GM19372 (cell line): ENCODE results near the gene TP53BP2.
"Not testable (repeated sequence)": the region's sequence is repeated elsewhere in the genome, so short reads cannot be mapped to it uniquely, and the experiment has no call there.

Source experiments
- ATAC-seq: cut with Tn5 transposase; IDR thresholded peaks from one replicate; pipeline ENCODE4 v1.9.1; 2021; ENCODE audit warnings: mild to moderate bottlenecking, low read depth, moderate library complexity; ENCODE audit not compliant: unreplicated experiment

TP53BP2 gene

DNA sequence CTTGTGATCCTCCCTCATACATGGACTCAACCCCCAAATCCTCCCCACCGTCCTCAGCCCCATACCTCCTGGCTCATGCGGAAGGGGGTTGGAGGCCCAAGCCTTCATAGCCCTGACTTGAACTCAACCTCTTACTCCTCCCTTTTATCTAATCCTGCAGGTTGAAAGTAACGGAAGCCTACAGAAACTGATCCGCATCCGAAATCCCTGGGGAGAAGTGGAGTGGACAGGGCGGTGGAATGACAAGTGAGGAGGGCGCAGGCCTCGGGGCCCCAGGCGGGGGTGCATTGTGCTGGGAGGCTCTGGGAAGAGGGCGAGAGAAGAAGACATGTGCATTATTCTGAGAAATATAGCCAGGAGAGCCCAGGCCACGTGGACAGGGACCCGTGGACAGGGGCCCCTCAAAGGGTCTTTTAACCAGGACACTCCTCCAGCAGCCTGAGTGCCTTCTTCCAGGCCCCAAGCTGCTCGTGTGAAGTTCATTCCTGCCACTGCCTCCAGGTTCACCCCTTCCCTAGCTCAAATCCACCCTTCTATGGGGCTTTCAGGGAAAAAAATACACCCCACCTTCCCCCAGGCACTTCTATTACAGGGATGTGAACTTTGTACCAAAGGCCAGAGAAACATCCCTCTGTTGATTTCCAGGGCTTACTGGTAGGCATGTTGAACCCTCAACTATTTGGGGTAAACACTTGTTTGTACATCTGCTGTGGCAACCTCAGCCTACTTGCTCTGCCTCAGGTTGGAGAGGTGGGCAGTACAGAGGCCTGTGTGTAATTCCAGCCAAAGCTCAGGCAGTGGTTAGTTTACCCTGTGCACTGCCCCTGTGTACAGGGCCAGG is 94.8 kb downstream of the TP53BP2 start:
- ATAC-seq: no peak

DNA sequence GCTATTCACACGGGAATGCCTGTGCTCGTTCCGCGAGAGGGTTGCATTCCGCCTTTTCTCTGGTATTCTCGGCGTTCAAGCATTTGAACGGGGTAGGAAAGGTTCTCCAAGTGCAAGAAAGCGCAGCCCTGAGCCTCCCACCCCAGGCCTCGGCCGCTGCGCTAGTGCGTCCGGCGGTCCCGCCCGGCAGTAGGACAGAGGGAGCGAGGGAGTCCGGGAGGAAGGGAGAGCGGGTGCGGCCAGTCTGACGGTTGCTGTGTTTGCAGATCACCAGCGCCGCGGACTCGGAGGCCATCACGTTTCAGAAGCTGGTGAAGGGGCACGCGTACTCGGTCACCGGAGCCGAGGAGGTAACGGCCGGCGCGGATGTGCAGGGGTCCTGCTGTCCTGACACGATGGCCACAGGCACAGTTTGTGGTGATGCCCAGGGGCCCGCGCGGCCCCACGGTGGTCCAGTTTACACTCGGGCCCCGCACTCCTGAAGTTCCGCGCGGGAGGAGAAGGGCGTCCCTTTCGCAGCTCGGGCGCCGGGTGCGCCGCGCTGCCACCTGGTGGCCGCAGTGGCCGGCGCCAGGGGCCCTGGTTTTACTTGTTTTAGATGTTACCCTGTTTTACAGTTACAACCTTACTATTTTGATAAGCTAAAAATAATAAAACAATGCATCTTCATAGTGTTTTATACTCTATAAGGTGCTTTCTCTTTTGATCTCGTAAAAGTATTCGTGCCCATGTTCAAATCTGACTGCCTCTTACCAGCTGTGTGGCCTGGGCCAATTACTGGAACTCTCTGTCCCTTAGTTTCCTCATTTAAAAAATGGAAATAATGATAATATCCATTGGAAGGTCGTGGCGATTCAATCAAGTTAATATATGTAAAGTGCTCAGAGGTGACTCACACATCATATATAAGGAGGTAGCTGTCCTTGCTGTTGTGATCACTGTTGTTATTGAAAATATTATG is 96.7 kb downstream of the TP53BP2 start:
- ATAC-seq: peak; percentile 78

DNA sequence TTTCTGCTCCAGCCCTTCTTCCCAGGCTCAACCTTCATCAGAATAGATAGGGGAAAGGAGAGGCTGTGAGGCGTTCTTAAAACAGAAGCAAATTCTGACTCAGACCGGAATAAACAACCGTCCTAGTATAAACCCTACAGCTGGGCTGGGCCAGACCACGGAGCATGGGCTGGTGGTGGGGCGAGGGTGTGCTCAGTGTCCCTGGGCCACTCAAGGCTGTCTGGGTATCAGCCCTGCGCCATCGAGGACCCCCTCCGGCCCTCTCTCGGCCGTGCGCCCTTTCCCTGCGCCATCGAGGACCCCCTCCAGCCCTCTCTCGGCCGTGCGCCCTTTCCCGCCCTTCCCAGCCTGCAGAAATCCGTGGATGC is 97.4 kb downstream of the TP53BP2 start:
- ATAC-seq: no peak

DNA sequence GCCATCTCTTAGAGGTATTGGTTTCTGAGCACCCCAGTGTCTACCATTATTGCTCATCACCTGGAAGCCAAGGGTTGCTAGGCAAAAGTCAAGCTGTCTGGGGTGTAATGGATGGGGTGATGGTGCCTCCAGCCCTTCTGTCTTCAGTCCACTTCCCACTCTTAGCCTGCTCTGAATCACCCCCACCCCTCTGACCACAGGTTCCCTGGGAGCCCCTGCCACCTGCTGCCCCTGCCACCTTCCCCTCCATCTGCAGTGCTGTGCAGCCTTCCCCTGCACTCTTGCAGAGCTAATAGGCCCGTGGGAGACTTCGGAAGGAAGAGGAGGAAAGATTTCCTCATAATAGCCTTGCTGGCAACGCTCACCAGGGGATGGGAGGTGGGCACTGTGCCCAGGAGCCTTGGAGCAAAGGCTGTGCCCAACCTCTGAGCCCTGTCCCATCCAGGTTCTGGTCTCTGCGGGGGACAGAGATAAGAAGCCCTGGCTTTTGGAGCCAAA is 97.9 kb downstream of the TP53BP2 start:
- no peak for ATAC-seq

DNA sequence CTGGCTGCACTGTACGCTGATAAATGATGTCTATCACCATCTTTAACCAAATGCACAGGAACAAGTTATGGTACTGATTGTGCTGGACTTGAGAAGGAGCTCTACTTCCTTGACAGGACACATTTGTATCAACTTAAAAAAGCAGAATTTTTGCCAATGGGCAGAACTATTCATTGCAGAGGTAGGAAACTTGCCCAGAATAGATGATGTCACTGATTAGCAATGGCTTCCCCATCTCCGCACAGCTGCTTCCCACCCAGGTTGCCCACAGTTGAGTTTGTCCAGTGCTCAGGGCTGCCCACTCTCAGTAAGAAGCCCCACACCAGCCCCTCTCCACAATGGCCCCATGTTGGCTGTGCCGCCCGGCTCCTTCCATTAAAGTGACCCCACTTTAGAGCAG is 100.0 kb downstream of the TP53BP2 start:
- no peak for ATAC-seq

DNA sequence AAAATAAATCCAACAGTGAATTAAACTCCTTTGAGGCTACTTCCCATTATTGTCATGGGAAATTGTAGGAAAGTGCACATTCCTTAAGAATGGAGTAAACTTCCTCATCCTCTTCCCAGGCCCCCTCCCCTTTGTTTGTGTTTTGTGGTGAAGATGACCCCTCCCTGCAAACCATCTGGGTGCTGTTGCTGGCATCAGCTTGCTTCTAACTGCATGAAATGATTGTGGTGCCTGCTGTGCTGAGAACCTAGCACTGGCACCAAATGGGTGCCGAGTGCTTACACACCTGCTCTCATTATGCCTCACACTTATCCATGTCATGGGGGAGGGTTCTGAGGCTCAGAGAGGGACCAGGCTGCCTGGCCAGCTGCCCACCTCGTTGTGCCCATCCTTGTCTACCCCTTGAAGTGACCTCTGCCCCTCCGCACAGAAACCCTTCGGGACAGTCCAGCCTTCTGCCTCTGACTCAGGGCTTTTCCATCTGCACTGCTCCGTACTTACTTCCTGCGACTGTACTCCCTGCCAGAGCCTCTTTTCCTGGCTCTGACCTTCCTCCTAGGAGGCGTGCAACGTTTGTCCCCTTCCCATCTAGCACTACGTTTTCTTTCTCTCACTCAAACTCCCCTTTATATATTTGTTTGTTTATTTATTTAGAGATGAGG is 102.8 kb downstream of the TP53BP2 start:
- ATAC-seq: no peak

DNA sequence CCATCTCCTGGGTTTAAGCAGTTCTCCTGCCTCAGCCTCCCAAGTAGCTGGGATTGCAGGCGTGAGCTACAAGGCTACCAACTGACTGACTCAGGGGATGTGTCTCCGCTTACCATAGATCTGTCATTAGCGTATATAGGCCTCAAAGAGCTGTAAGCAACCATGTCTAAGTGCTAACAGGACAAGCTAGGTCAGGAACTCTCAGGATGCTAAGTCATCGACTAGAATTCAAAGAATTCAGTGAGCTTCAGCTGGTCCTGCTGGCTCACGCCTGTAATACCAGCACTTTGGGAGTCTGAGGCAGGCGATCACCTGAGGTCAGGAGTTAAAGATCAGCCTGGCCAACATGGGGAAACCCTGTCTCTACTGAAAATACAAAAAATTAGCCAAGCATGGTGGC is 103.9 kb downstream of the TP53BP2 start:
- ATAC-seq: no peak

DNA sequence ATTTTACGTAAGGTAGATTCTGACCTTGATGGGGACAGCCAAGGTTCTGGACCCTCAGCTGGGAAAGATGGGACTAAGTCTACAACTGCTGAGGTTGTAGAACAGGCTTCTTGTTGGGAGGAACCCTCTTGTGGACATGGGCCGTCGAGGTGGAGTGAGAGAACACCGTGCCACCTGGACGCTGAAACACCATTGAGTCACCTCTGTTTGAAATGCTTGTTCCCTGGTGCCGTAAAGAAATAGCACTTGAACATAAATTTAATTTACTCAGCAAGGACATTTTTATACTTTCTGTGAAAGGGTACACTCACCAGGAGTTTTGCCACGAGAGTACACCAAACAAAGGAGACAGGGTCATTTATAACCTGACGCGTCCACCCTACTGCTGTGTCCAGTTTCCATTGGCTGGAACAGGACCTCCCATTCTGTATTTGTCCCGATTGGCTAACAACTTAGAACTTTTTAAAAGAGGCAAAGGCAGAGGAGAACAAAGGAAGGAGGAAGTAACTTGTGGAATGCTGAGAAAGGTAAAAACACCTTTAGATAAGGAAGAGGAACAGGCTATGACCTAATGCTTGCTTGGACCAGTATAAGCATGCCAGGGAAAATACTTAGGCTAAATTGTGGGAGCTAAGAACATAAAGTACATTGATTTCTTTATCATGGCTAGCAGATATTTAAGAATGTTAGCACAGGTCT is 105.6 kb downstream of the TP53BP2 start:
- ATAC-seq: not testable (repeated sequence)

DNA sequence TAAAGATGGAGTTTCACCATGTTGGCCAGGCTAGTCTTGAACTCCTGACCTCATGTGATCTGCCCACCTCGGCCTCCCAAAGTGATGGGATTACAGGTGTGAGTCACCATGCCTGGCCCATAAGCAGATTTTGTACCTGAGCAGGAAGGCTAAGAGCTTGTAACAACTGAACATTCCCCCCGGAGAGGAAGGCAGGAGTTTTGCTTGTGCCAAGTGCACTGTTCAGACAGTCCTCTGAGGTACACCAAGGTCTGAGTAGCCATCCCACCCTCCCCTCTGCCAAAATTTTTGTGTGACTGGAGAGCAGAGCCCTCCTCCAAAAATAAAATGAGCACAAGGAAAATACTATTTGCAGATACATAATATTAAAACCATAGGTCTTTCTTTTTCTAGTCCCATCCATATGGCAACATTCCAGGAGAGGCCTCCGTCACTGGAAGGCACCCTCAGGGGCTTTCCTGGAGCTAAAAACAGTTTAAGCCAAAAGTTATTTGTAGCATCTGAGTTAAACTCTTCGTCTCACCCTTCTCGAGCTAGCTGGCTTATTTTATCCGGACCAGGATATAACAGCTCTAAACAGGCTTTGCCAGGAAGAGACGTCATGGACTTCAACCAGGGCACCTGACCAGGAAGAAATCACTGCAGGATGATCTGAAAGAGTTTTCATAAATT is 106.2 kb downstream of the TP53BP2 start:
- no peak for ATAC-seq

DNA sequence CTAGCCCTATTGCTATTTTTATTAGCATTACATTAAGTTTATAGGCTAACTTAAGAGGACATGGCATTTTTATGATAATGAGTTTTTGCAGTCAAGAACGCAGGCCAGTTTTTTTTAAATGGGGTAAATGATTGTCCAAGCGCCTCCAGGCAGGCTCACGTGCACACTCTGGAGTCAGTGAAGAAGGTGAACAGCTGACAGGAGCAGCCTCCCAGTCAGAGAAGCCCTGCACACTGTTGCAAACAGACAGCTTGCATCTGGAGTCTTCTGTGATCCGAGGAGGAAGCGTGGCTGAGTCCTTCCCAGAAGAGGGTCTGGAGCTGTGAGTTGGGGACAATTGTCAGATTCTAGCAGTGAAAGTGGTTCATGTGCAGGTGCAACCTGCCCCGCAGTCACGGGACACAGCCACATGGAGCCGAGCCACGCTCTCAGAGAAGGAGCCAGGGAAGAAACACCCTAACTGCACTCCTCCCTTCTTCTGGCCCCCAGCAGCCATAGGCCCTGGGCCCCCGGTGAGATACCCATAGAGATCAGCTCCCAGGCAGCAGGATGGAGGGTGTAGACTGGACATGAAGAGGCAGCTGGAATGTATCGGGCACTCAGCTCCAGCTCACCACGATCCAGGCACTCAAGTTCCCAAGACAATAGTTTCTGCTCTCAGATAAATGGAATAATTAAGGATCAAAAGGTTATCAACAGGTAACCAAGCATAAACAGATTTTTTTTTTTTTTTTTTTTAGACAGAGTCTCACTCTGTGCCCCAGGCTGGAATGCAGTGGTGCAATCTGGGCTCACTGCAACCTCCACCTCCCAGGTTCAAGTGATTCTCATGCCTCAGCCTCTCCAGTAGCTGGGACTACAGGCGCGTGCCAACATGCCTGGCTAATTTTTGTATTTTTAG is 107.0 kb downstream of the TP53BP2 start:
- no peak for ATAC-seq

DNA sequence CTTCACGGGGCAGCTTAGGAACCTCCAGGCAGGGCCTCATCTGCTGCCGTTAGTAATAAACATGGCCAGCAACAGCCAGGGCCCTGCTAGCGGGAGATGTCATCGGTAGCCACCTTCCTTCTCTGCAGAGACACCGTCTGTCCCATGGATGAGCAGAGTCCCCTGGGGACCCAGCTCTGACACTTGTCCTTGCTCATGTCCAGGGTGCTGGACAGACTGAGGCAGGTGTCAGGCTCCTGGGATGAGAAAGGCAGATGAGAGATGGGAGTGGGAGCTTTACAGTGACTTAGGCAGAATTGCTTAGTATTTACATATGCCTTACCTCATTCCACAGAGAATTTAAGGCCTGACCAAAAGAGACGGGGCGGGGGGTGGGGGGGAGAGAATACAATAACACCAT is 108.4 kb downstream of the TP53BP2 start:
- no peak for ATAC-seq

DNA sequence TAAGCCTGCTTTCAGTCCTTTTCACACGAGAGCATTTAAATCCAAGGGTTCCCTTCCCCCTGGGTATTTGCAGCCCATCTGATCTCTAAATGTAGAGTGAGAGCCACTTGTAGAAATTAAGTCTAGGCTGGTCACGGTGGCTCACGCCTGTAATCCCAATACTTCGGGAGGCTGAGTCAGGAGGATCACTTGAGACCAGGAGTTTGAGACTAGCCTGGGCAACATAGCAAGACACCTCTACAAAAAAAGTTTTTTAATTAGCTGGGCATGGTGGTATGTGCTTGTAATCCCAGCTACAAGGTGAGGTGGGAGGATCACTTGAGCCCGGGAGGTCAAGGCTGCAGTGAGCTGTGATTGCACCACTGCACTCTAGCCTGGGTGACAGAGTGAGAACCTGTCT is 109.1 kb downstream of the TP53BP2 start:
- not testable (repeated sequence) for ATAC-seq

DNA sequence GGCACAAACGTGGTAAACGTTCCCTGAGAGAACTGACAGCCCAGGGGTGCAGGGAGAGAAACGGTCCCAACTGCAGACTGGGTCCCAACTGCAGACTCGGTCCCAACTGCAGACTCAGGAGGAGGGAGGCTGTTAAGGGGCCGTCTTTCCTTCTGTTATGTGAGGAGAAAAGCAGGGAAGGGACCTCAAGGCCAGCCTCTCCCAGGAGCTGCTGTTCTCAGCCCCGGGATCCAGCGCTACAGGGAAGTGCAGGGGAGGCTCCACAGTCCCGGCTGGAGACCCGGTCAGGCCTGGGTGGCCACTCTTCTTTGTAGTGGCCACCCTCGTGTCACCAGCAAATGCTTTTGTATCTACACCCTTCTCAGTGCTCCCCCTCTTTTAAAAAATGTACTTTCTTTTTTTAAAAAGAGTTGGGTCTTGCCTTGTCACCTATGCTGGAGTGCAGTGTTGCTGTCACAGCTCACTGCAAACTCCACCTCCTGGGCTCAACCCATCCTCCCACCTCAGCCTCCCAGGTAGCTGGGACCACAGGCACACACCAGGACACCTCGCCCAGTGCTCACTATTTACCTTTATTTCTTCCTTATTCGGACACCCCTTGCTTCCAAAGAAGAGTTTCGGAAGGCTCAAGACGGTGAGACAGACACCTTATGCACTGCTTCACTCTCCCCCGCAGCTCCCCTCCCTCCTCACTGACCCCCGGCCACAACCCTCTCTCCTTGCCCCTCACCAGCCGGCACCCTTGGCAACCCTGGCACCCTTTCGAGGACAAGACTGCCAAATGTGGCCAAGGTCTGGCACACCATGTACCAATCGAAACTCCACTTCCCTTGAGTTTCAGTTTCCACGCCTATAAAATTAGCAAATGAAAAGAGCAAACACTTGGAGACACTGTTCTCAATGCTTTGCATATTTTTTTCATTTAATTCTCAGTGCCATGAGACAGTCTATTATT is 111.6 kb downstream of the TP53BP2 start:
- no peak for ATAC-seq

DNA sequence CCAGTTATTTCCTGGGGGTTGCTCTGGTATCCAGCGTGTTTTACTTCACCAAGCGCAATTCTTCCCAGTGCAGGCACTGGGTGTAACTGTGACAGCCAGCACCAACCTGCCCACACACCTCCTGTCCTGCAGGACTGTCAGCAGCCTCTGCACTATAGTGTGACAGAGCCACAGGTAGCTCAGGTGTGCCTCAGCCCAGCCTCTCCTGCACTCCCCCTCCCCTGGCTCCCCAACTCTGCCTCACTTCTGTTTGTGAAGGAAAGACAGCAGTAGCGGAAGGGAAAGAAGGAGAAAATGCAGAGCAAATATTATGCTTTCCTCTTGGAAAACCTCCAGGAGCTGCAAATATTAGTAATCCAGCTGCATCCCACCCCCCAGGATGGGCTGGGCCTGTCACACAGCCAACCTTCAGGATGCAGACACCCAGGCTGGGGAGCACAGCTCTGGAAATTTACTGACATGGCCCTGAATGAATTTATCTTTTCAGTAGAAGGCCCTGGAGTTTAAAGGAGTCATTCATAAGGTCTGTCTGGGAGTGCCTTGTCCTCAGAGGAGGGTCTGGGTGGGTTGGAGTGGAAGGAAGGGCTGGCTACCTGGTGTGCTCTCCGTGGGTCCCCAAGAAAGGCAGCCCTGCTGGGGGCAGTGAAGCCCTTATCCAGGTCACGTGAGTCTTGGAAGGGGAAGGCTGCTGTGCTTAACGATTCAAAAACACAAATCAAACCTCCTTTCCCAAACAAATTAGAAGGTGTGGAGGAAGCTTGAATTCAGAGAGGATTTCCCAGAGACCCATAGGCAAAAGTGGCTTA is 112.6 kb downstream of the TP53BP2 start:
- ATAC-seq: no peak

DNA sequence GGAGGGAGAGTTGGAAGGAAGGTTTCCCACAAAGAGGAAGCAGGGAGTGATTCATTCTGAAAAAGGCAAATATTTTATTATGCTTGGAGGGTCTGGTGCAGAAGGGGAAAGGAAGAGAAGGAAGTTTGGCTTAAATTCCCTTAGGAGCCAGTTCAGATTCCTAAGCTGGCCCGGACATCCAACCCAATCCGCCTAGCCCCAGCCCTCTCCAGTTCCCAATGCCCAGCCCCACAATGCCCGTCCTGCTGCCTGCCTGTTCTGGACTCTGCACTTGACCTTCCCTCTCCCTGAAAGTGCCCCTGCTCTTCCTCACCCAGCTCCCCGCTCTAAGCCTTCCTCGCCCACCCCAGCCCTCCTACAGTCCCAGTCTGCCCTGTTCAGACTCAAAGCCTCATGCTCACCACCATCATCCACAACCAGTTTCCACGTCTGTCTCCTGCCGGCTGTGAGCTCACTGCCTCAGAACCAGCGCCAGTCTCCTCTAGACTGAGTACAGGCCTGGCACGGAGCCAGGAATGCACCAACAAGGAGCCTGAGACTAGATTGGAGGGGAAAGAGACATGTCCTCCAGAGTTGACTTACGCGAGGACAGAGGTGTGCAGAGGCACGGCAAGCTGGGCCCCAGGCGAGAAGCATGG is 114.5 kb downstream of the TP53BP2 start:
- no peak for ATAC-seq

DNA sequence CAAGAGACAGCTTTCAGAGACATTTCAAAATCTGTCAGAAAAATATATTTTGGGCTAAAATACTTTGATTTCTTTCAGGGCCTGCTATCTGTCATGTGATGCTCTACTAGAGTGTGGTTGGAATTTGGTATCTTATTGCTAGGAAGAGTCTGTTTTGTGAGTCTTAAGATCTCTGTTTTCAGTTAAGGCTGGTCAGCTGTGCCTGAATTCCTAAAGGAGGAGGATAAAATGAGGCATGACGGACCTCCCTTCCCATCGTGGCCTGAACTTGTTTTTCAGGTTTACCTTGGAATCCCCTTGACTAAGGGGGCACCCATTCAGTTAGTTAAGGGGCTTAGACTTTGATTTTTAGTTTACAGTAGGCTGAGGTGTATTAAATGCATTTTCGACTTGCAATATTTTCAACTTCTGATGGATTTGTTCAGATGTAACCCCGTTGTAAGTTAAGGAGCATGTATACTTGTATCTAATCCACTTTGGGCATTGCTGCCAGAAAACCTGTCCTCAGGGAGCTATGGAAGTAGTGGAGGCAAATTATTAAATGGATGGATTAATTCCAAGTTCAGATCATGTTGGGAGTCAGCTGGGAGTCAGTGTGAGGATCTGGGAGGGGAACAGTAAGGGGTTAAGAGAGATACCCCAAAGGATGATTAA is 115.1 kb downstream of the TP53BP2 start:
- no peak for ATAC-seq
